ENCODE measurements around the gene NRM. TPM values are rescaled to one million over a fixed set of nuclear protein-coding genes. Genes with fewer than 3 reads are reported as not detected.
"Not testable (repeated sequence)": the region's sequence is repeated elsewhere in the genome, so short reads cannot be mapped to it uniquely, and the experiment has no call there.

Gene NRM
- total RNA-seq, 1 donor from 2014 or later = 31.5 TPM

GRCh38 chr6:30721198-30722024 is 30.6 kb upstream of the NRM start:
- Mint-ChIP-seq H3K9me3 (ENCODE audit: unreplicated experiment) (no peaks in the 10 kb centered on the region), H3K27me3 (ENCODE audit: unreplicated experiment) (no peaks in the 10 kb centered on the region), H3K36me3 (ENCODE audit: unreplicated experiment) (peaks cover 43% of the 10 kb centered on the region), H3K4me3 (ENCODE audit: unreplicated experiment) (peak overlapping the region; percentile 96), H3K4me1 (ENCODE audit: unreplicated experiment) (peaks cover 62% of the 10 kb centered on the region), H3K27ac (ENCODE audit: unreplicated experiment) (peak overlapping the region; percentile 96)
- TF ChIP-seq CTCF (IDR thresholded peaks at IDR 0.05) = peak; percentile 58
- peak; percentile 97 for DNase-seq (ENCODE audit: extremely low spot score, unreplicated experiment)

GRCh38 chr6:30720738-30721197 is 30.0 kb upstream of the NRM start:
- Mint-ChIP-seq H3K27me3 (ENCODE audit: unreplicated experiment) (no peaks in the 10 kb centered on the region), H3K36me3 (ENCODE audit: unreplicated experiment) (peaks cover 43% of the 10 kb centered on the region), H3K4me3 (ENCODE audit: unreplicated experiment) (peak overlapping the region; percentile 96), H3K9me3 (ENCODE audit: unreplicated experiment) (no peaks in the 10 kb centered on the region), H3K4me1 (ENCODE audit: unreplicated experiment) (peaks cover 64% of the 10 kb centered on the region), H3K27ac (ENCODE audit: unreplicated experiment) (peak overlapping the region; percentile 96)
- TF ChIP-seq CTCF (IDR thresholded peaks at IDR 0.05) = no peak
- no peak for DNase-seq (ENCODE audit: extremely low spot score, unreplicated experiment)

GRCh38 chr6:30719791-30720737 is 29.3 kb upstream of the NRM start, which contains the start of gene TUBB:
Gene TUBB (plus strand): TSS chr6:30720352. CDS start chr6:30720507, 155 bp downstream.
- Mint-ChIP-seq H3K27ac (ENCODE audit: unreplicated experiment) (peak within 1 kb of the TSS; percentile 96), H3K27me3 (ENCODE audit: unreplicated experiment) (no peaks in the 10 kb centered on the region), H3K9me3 (ENCODE audit: unreplicated experiment) (no peaks in the 10 kb centered on the region), H3K4me1 (ENCODE audit: unreplicated experiment) (peaks cover 60% of the 10 kb centered on the region), H3K36me3 (ENCODE audit: unreplicated experiment) (peaks cover 40% of the 10 kb centered on the region), H3K4me3 (ENCODE audit: unreplicated experiment) (peak within 1 kb of the TSS; percentile 96)
- TF ChIP-seq CTCF (IDR thresholded peaks at IDR 0.05) = no peak
- peak; percentile 98 for DNase-seq (ENCODE audit: extremely low spot score, unreplicated experiment)

GRCh38 chr6:30719356-30719755 is 28.6 kb upstream of the NRM start:
- Mint-ChIP-seq H3K9me3 (ENCODE audit: unreplicated experiment) (no peaks in the 10 kb centered on the region), H3K27ac (ENCODE audit: unreplicated experiment) (peak overlapping the region; percentile 96)
- no peak for TF ChIP-seq CTCF (IDR thresholded peaks at IDR 0.05)

GRCh38 chr6:30717845-30718720 is 27.3 kb upstream of the NRM start:
- H3K4me3 Mint-ChIP-seq (ENCODE audit: unreplicated experiment) = peak overlapping the region; percentile 96
- H3K36me3 Mint-ChIP-seq (ENCODE audit: unreplicated experiment) = peaks cover 36% of the 10 kb centered on the region
- not testable (repeated sequence) for H3K27me3 Mint-ChIP-seq (ENCODE audit: unreplicated experiment); DNase-seq (ENCODE audit: extremely low spot score, unreplicated experiment); H3K9me3 Mint-ChIP-seq (ENCODE audit: unreplicated experiment)
- peak overlapping the region; percentile 98 for H3K27ac Mint-ChIP-seq (ENCODE audit: unreplicated experiment)
- peaks cover 41% of the 10 kb centered on the region for H3K4me1 Mint-ChIP-seq (ENCODE audit: unreplicated experiment)

More at GRCh38 chr6:30719356-30719755, 28.6 kb upstream of the NRM start:
- Mint-ChIP-seq H3K4me3 (ENCODE audit: unreplicated experiment) (peak overlapping the region; percentile 96), H3K36me3 (ENCODE audit: unreplicated experiment) (peaks cover 39% of the 10 kb centered on the region), H3K4me1 (ENCODE audit: unreplicated experiment) (peaks cover 54% of the 10 kb centered on the region), H3K27me3 (ENCODE audit: unreplicated experiment) (no peaks in the 10 kb centered on the region)
- no peak for DNase-seq (ENCODE audit: extremely low spot score, unreplicated experiment)
